Endothelial cell of umbilical vein (primary cell): ENCODE results near the gene PRKCD. TPM values are rescaled to one million over a fixed set of nuclear protein-coding genes. Genes with fewer than 3 reads are reported as not detected.

Source experiments
- BruUV-seq: library from RNA; stranded (reverse); fragments of 400-500 nt; replicated peaks from 2 replicates; lab custom pipeline; 2021; lab: Mats Ljungman, UMichigan
- CTCF ChIA-PET: fragments of 300-600, 350-600 bp; sonication (Branson Sonifier 250); formaldehyde crosslinking; loops from one replicate; lab custom pipeline; 2021; ENCODE audit warnings: antibody characterized with exemption, inconsistent platforms; lab: Charles Lee
- POLR2A ChIA-PET: fragments of 300-600, 350-600 bp; sonication (Branson Sonifier 250); formaldehyde crosslinking; loops from one replicate; lab custom pipeline; 2021; ENCODE audit warnings: antibody characterized with exemption, inconsistent platforms; lab: Charles Lee
- DNase-seq: peaks from one replicate; pipeline ENCODE4 v3.0.0-alpha.2; 2011; ENCODE audit warnings: low read depth, low spot score
- FAIRE-seq: peaks from 2 replicates; lab custom pipeline; 2011; peaks lifted over from hg19 to GRCh38; lab: Jason Lieb, UNC
- H2AFZ ChIP-seq: 2 replicates; pipeline ENCODE4 v1.6.0; 2012; ENCODE audit warnings: low read depth, low read length, control low read depth, inconsistent platforms
- H3K27ac ChIP-seq: 2 replicates; pipeline ENCODE4 v1.5.1; 2011; ENCODE audit warnings: low read depth, mild to moderate bottlenecking, control low read depth, low read length, moderate library complexity; ENCODE audit not compliant: insufficient read depth
- H3K27me3 ChIP-seq, 2 experiments: 2 replicates each; pipeline versions ENCODE4 v1.6.0 to v1.6.1; 2011; ENCODE audit warnings: low read length in 2 of 2, mixed read lengths in 1 of 2; ENCODE audit not compliant: control insufficient read depth in 2 of 2, insufficient read depth in 2 of 2
- H3K36me3 ChIP-seq, 2 experiments: 2 replicates in 1 of 2; 3 replicates in 1 of 2; pipeline ENCODE4 v1.5.1; 2011; ENCODE audit warnings: low read length in 2 of 2, mild to moderate bottlenecking in 1 of 2, moderate library complexity in 1 of 2; ENCODE audit not compliant: control insufficient read depth in 2 of 2, insufficient read depth in 2 of 2; ENCODE audit errors: extremely low read depth in 1 of 2
- H3K4me1 ChIP-seq: 3 replicates; pipeline ENCODE4 v1.5.1; 2011; ENCODE audit warnings: mild to moderate bottlenecking, low read length; ENCODE audit not compliant: control insufficient read depth, insufficient read depth; ENCODE audit errors: extremely low read depth
- H3K4me2 ChIP-seq: 2 replicates; pipeline ENCODE4 v1.6.1; 2011; ENCODE audit warnings: low read length, control low read depth, mixed read lengths; ENCODE audit not compliant: insufficient read depth
- H3K4me3 ChIP-seq, 3 experiments: fragments of 200-600 bp in 1 of 3; sonication (generic), shearing (Covaris generic) in 1 of 3; replicated peaks in 1 of 3; 2 replicates each; pipeline ENCODE4 v1.5.1; 2011 to 2016; ENCODE audit warnings: control low read depth in 3 of 3, low read length in 3 of 3, mild to moderate bottlenecking in 2 of 3, inconsistent platforms in 1 of 3, low read depth in 1 of 3, moderate library complexity in 1 of 3; ENCODE audit not compliant: insufficient read depth in 1 of 3
- H3K79me2 ChIP-seq: 2 replicates; pipeline ENCODE4 v1.6.0; 2012; ENCODE audit warnings: low read length, inconsistent platforms; ENCODE audit not compliant: control insufficient read depth, insufficient read depth
- H3K9ac ChIP-seq: replicated peaks from 2 replicates; pipeline ENCODE3; 2011; ENCODE audit warnings: low read length, control low read depth; ENCODE audit not compliant: insufficient read depth; ENCODE audit errors: extremely low read depth
- H3K9me1 ChIP-seq: replicated peaks from 3 replicates; pipeline ENCODE4 v1.6.0; 2011; ENCODE audit warnings: mild to moderate bottlenecking, low read length; ENCODE audit not compliant: control insufficient read depth, insufficient read depth; ENCODE audit errors: extremely low read depth
- H3K9me3 ChIP-seq: replicated peaks from 2 replicates; pipeline ENCODE4 v1.5.1; 2012; ENCODE audit warnings: low read length, inconsistent platforms; ENCODE audit not compliant: control insufficient read depth, insufficient read depth
- H4K20me1 ChIP-seq: replicated peaks from 2 replicates; pipeline ENCODE3; 2011; ENCODE audit warnings: mild to moderate bottlenecking, low read length; ENCODE audit not compliant: control insufficient read depth, insufficient read depth; ENCODE audit errors: extremely low read depth
- EZH2 ChIP-seq: IDR thresholded peaks from 2 replicates; pipeline ENCODE4 v1.6.1; 2012; ENCODE audit warnings: borderline replicate concordance, low read depth, mild to moderate bottlenecking, moderate library complexity, low read length, inconsistent platforms; ENCODE audit not compliant: severe bottlenecking
- FOS ChIP-seq: IDR thresholded peaks from 2 replicates; pipeline ENCODE4 v1.6.1; 2011; ENCODE audit warnings: mild to moderate bottlenecking, low read length, moderate library complexity, borderline replicate concordance; ENCODE audit not compliant: insufficient read depth
- GATA2 ChIP-seq: IDR thresholded peaks from 2 replicates; pipeline ENCODE4 v1.7.0; 2011; ENCODE audit warnings: low read depth, mild to moderate bottlenecking, moderate library complexity, mixed read lengths, low read length; ENCODE audit not compliant: insufficient read length, insufficient read depth
- JUN ChIP-seq: IDR thresholded peaks from 2 replicates; pipeline ENCODE4 v1.6.1; 2011; ENCODE audit warnings: borderline replicate concordance, low read depth; ENCODE audit not compliant: insufficient read length, insufficient read depth
- MYC ChIP-seq: IDR thresholded peaks from one replicate; pipeline ENCODE4 v1.6.1; 2011; ENCODE audit warnings: mild to moderate bottlenecking, low read depth, low read length
- POLR2A ChIP-seq: IDR thresholded peaks from 2 replicates; pipeline ENCODE4 v1.6.1; 2012; ENCODE audit warnings: low read depth, mild to moderate bottlenecking, control low read depth, low read length
- POLR2AphosphoS5 ChIP-seq: IDR thresholded peaks from 2 replicates; pipeline ENCODE4 v1.6.1; 2012; ENCODE audit warnings: low read depth, mild to moderate bottlenecking, control low read depth, low read length, moderate library complexity; ENCODE audit not compliant: insufficient read depth
- dilution Hi-C: fragments of 300-500 bp; cut with MboI; formaldehyde crosslinking; loops from one replicate; pipeline ENCODE4 v1.15.0; 2019; ENCODE audit warnings: low sequenced_read_pairs; ENCODE audit not compliant: extremely low pct_ligation_motif_present
- intact Hi-C: fragments of 100-400 bp; cut with micrococcal nuclease; formaldehyde crosslinking; loops from one replicate; pipeline ENCODE4 v1.10.0; 2022
- polyA plus RNA-seq, 4 experiments: library from polyadenylated mRNA; depleted of rRNA in 3 of 4; stranded (reverse) in 3 of 4; unstranded in 1 of 4; fragments of >200 nt; gene quantifications; 2 replicates each; pipeline versions ENCODE4 v1.2.1 to v1.2.3, GENCODE V29; 2011 to 2012; ENCODE audit warnings: missing spikeins in 1 of 4
- total RNA-seq: library from RNA; stranded (reverse); gene quantifications from 2 replicates; pipeline ENCODE4 v1.2.3, GENCODE V29; 2021
- TF ChIP-seq, protein P1 (sequence below): IDR thresholded peaks from 2 replicates; pipeline ENCODE4 v1.6.1; 2011; ENCODE audit not compliant: insufficient read depth, insufficient read length
- TF ChIP-seq, protein P2 (sequence below), 2 donors: IDR thresholded peaks; 1 replicate in 1 of 2; 2 replicates in 1 of 2; pipeline ENCODE4 v1.5.1; 2011; ENCODE audit warnings: low read length in 2 of 2, mild to moderate bottlenecking in 2 of 2, moderate library complexity in 2 of 2, control low read depth in 1 of 2, inconsistent platforms in 1 of 2, low read depth in 1 of 2; ENCODE audit not compliant: insufficient read depth in 1 of 2; ENCODE audit errors: extremely low read depth in 1 of 2

PRKCD gene
- total and polyA plus RNA-seq, 2 donors (not counting 3 experiments of a cell fraction or from before 2014, with no cell fraction given), result 15.5 to 19.0 TPM

DNA sequence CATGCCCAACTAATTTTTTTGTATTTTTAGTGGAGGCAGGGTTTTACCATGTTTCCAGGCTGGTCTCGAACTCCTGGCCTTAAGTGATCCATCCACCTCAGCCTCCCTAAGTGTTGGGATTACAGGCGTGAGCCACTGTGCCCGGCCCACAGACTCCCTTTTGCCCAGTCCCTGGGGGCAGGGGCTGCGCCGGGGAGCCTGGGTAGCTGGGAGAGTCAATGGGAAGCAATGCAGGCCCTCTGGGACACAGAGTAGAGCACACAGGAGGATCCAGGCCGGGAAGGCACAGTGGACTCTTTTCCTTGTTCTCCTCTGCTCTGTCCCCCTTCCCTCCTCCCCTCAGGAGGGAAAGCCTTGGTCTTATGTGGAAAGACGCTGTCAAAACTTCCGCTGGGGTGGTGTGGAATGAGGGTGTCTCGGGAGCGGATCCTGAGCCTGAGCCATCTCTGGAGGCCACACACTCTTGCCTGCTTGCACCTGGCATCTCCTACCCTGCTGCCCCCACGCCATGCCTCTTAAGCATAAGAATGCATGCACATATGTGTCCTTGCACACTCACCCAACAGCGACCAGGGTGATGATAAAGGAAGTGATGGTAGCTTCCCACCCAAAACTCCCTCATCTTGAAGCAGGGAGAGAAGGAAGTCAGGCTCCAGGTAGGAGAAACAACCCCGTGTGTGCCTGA lies 11.9 kb upstream of the PRKCD start:
- CTCF ChIA-PET, result interaction anchor here (1.3 kb wide), 1 partner anchor 45 kb away, joined by 3 read pairs; no protein-coding TSS in a partner anchor
- FAIRE-seq, result no peak
- no peaks in the 10 kb centered on the region for H3K9me1 ChIP-seq

More for the DNA sequence above, 11.9 kb upstream of the PRKCD start:
- Histone ChIP-seq H2AFZ (no peak overlapping the region), H3K27me3 (no peaks in the 10 kb centered on the region), H3K4me1 (no peaks in the 10 kb centered on the region), H3K9me3 (no peaks in the 10 kb centered on the region), H3K4me2 (no peak overlapping the region), H3K27ac (no peak overlapping the region), H3K4me3 (no peak overlapping the region), H3K9ac (no peak overlapping the region), H3K36me3 (no peaks in the 10 kb centered on the region), H4K20me1 (no peaks in the 10 kb centered on the region), H3K79me2 (no peaks in the 10 kb centered on the region)
- TF ChIP-seq MYC, result no peak
- no peak for TF ChIP-seq GATA2
- no peak for TF ChIP-seq POLR2AphosphoS5
- TF ChIP-seq, protein P1, sequence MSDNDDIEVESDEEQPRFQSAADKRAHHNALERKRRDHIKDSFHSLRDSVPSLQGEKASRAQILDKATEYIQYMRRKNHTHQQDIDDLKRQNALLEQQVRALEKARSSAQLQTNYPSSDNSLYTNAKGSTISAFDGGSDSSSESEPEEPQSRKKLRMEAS, result no peak
- no peak for TF ChIP-seq EZH2
- no peak for TF ChIP-seq JUN
- no peak for TF ChIP-seq FOS
- TF ChIP-seq, protein P2, sequence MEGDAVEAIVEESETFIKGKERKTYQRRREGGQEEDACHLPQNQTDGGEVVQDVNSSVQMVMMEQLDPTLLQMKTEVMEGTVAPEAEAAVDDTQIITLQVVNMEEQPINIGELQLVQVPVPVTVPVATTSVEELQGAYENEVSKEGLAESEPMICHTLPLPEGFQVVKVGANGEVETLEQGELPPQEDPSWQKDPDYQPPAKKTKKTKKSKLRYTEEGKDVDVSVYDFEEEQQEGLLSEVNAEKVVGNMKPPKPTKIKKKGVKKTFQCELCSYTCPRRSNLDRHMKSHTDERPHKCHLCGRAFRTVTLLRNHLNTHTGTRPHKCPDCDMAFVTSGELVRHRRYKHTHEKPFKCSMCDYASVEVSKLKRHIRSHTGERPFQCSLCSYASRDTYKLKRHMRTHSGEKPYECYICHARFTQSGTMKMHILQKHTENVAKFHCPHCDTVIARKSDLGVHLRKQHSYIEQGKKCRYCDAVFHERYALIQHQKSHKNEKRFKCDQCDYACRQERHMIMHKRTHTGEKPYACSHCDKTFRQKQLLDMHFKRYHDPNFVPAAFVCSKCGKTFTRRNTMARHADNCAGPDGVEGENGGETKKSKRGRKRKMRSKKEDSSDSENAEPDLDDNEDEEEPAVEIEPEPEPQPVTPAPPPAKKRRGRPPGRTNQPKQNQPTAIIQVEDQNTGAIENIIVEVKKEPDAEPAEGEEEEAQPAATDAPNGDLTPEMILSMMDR (IDR thresholded peaks at IDR 0.05; ENCODE audit: extremely low read depth in 1 of 2, insufficient read depth in 1 of 2, low read depth in 1 of 2, low read length in 2 of 2), result no peak
- TF ChIP-seq POLR2A, result no peak
- intact Hi-C loops (no loop called here), dilution Hi-C loops (no loop called here)
- no TSS peak for BruUV-seq
- DNase-seq, result no peak
- POLR2A ChIA-PET, result no interaction called here
